Hepatocyte (in vitro differentiated cells): Measurements from ENCODE around the gene TRPM3. TPM values are rescaled to one million over a fixed set of nuclear protein-coding genes. Genes with fewer than 3 reads are reported as not detected.
A peak's percentile ranks its signal among the peaks of the same experiment; 100 is the strongest.

Experiments
- DNase-seq: peaks from one replicate; pipeline ENCODE4 v3.0.0-alpha.2; 2016; ENCODE audit warnings: low spot score
- H2AFZ ChIP-seq: fragments of 200-600 bp; sonication (generic); 2 replicates; pipeline ENCODE4 v1.6.0; 2016; ENCODE audit warnings: antibody characterized with exemption, mild to moderate bottlenecking
- H3K27ac ChIP-seq: fragments of 200-600 bp; sonication (generic); 2 replicates; pipeline ENCODE4 v1.5.1; 2016; ENCODE audit warnings: mild to moderate bottlenecking
- H3K27me3 ChIP-seq: fragments of 200-600 bp; sonication (generic); 2 replicates; pipeline ENCODE4 v1.6.1; 2016
- H3K36me3 ChIP-seq: fragments of 200-600 bp; sonication (generic); replicated peaks from 2 replicates; pipeline ENCODE4 v1.5.1; 2016; ENCODE audit warnings: low read depth; ENCODE audit not compliant: insufficient read depth
- H3K4me1 ChIP-seq: fragments of 200-600 bp; sonication (generic); 2 replicates; pipeline ENCODE4 v1.5.1; 2016; ENCODE audit warnings: mild to moderate bottlenecking, moderate library complexity; ENCODE audit not compliant: insufficient read depth
- H3K4me2 ChIP-seq: fragments of 200-600 bp; sonication (generic); 2 replicates; pipeline ENCODE4 v1.6.0; 2016
- H3K4me3 ChIP-seq: fragments of 200-600 bp; sonication (generic); 2 replicates; pipeline ENCODE4 v1.5.1; 2016; ENCODE audit warnings: mild to moderate bottlenecking
- H3K79me2 ChIP-seq: fragments of 200-600 bp; sonication (generic); 2 replicates; pipeline ENCODE4 v1.6.0; 2017; ENCODE audit warnings: mild to moderate bottlenecking
- H3K9me2 ChIP-seq: fragments of 200-600 bp; sonication (generic); replicated peaks from 2 replicates; pipeline ENCODE4 v1.6.0; 2017; ENCODE audit warnings: mild to moderate bottlenecking; ENCODE audit not compliant: insufficient read depth
- H3K9me3 ChIP-seq: fragments of 200-600 bp; sonication (generic); 2 replicates; pipeline ENCODE4 v1.5.1; 2016; ENCODE audit warnings: low read depth, mild to moderate bottlenecking
- H4K20me1 ChIP-seq: fragments of 200-600 bp; sonication (generic); 2 replicates; pipeline ENCODE4 v1.6.0; 2016; ENCODE audit warnings: mild to moderate bottlenecking; ENCODE audit not compliant: insufficient read depth, poor library complexity, severe bottlenecking
- CTCF ChIP-seq: fragments of 200-600 bp; sonication (generic); IDR thresholded peaks from 2 replicates; pipeline ENCODE4 v1.5.1; 2016; ENCODE audit warnings: antibody characterized with exemption, mild to moderate bottlenecking; ENCODE audit not compliant: poor library complexity
- EZH2 ChIP-seq: fragments of 200-600 bp; sonication (generic); IDR thresholded peaks from 2 replicates; pipeline ENCODE4 v1.6.1; 2016; ENCODE audit warnings: antibody characterized with exemption, mild to moderate bottlenecking, borderline replicate concordance
- EZH2phosphoT487 ChIP-seq: fragments of 200-600 bp; sonication (generic); IDR thresholded peaks from one replicate; pipeline ENCODE4 v1.6.1; 2018; ENCODE audit warnings: antibody characterized with exemption, mild to moderate bottlenecking, low read depth, moderate library complexity; ENCODE audit not compliant: unreplicated experiment, severe bottlenecking
- WGBS: methylation state at CpG from one replicate; pipeline ENCODE4 v1.1.6; 2016; ENCODE audit warnings: low lambda C conversion rate; ENCODE audit errors: missing lambda C conversion rate; 5-methylcytosine and 5-hydroxymethylcytosine counted together
- polyA plus RNA-seq: library from polyadenylated mRNA; unstranded; fragments of >200 nt; fragmentation: Nextera tagmentation; extraction: Ambion mirVana; gene quantifications from 2 replicates; pipeline ENCODE4 v1.2.1, GENCODE V29; 2016
- total RNA-seq: library from RNA; depleted of rRNA; stranded (reverse); fragments of >200 nt; gene quantifications from 2 replicates; pipeline ENCODE4 v1.2.3, GENCODE V29; 2014

TRPM3 gene
- total and polyA plus RNA-seq, 2 experiments from 2014 or later: 0.60 to 0.68 TPM

DNA sequence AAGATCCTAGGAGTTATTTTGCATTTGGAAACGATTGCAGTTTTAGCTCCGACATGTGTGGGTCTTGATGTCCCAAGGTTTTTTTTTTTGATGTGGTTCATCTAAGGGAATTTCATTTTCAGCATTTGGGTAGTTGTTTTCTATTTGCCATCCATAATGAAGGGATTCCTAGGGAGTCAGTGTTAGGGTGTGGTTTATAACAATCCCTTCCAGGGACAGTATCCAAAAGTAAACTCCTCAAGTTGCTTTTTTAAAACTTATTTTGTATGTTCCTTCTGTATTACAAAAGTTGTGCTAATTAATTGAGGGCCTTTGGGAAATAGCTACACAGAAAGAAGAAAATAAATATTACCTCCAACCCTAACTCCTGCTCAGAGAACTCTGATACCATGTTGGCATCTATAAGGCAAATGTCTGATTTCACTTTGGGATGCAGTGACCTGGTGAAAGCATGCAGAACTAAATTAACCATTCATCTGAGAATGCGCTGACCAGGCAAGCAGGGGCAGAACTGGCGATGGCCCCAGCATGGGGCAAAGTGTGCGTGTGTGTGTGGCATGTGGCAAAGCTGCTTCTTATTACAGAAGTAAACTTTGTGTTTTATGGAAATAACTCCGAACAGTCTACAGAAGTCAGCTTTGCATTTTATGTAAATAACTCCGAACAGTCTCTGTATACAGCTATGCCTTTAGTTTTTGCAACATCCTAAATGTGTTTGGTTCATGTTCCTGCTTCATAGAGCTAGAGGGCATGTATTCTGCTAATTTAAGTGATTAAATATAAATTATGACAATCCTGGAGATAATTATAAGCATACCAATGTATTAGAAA, 237.2 kb downstream of the TRPM3 start:
- WGBS: 68% methylated on average over 7 of the region's 7 CpGs
- Histone ChIP-seq H3K36me3 (no peaks in the 10 kb centered on the region), H3K4me3 (no peak overlapping the region), H3K4me2 (no peak overlapping the region), H3K9me2 (no peaks in the 10 kb centered on the region), H3K4me1 (peaks cover 3% of the 10 kb centered on the region), H4K20me1 (no peaks in the 10 kb centered on the region), H3K27ac (peak overlapping the region; percentile 0), H3K79me2 (no peaks in the 10 kb centered on the region), H3K9me3 (no peaks in the 10 kb centered on the region), H3K27me3 (no peaks in the 10 kb centered on the region), H2AFZ (no peak overlapping the region)
- TF ChIP-seq CTCF: no peak
- no peak for TF ChIP-seq EZH2phosphoT487
- no peak for TF ChIP-seq EZH2
- DNase-seq: no peak

DNA sequence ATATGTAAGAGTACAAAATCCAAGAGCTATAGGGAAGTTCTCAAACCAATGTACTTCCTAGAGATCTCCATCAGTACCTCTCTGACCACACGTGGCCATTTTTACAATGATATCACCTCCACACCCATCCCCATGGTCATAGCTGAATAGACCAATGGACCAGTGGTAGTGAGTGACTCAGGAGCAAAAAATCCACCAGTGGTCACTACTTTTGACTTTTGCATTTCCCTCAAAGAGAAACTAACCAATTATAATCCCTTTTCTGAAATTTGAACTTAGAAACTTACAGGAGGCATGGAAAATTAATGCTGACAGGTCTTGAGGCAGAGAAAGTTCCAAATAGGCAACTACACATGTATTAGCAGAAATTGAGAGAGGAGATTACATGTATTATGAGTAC, 238.4 kb downstream of the TRPM3 start:
- Histone ChIP-seq H3K27me3 (no peaks in the 10 kb centered on the region), H3K4me2 (no peak overlapping the region), H3K4me3 (no peak overlapping the region), H3K9me2 (no peaks in the 10 kb centered on the region), H3K9me3 (no peaks in the 10 kb centered on the region), H3K36me3 (no peaks in the 10 kb centered on the region), H4K20me1 (no peaks in the 10 kb centered on the region), H3K79me2 (no peaks in the 10 kb centered on the region), H2AFZ (no peak overlapping the region), H3K4me1 (peaks cover 3% of the 10 kb centered on the region), H3K27ac (no peak overlapping the region)
- no peak for DNase-seq
- WGBS: 88% methylated on average over 1 of the region's 1 CpG
- TF ChIP-seq EZH2 (no peak), EZH2phosphoT487 (no peak), CTCF (no peak)

- H3K4me3 ChIP-seq: no peak overlapping the region
- TF ChIP-seq EZH2phosphoT487 (no peak), EZH2 (no peak), CTCF (no peak)
- WGBS: 86% methylated on average over 6 of the region's 6 CpGs
- H3K27me3 ChIP-seq: no peaks in the 10 kb centered on the region
- no peak overlapping the region for H3K27ac ChIP-seq
- no peaks in the 10 kb centered on the region for H3K9me2 ChIP-seq
- H4K20me1 ChIP-seq: no peaks in the 10 kb centered on the region
- H3K9me3 ChIP-seq: no peaks in the 10 kb centered on the region
- H3K4me2 ChIP-seq: no peak overlapping the region
- DNase-seq: no peak
- H2AFZ ChIP-seq: no peak overlapping the region
- peaks cover 3% of the 10 kb centered on the region for H3K4me1 ChIP-seq
- no peaks in the 10 kb centered on the region for H3K36me3 ChIP-seq
- no peaks in the 10 kb centered on the region for H3K79me2 ChIP-seq
Observed at GRCh38 chr9:70881333-70881732, 240.1 kb downstream of the TRPM3 start.
